Fibroblast of lung (primary cell): ENCODE measurements around the gene LDLRAD3. TPM values are rescaled to one million over a fixed set of nuclear protein-coding genes. Genes with fewer than 3 reads are reported as not detected.

ENCODE experiments used
- DNase-seq, 2 donors: peaks; one replicate each; pipeline versions ENCODE4 v3.0.0 to v3.0.0-alpha.2; 2010; ENCODE audit warnings: low read depth in 2 of 2
- H2AFZ ChIP-seq: 2 replicates; pipeline ENCODE4 v1.5.1; 2012; ENCODE audit warnings: low read length, control low read depth, inconsistent platforms
- H3K27ac ChIP-seq: 2 replicates; pipeline ENCODE4 v1.5.1; 2011; ENCODE audit warnings: low read length, control low read depth; ENCODE audit not compliant: insufficient read depth
- H3K27me3 ChIP-seq: 2 replicates; pipeline ENCODE4 v1.5.1; 2011; ENCODE audit warnings: mild to moderate bottlenecking, low read length; ENCODE audit not compliant: control insufficient read depth, insufficient read depth
- H3K36me3 ChIP-seq: 2 replicates; pipeline ENCODE4 v1.5.1; 2011; ENCODE audit warnings: low read length; ENCODE audit not compliant: control insufficient read depth, insufficient read depth
- H3K4me1 ChIP-seq: 2 replicates; pipeline ENCODE4 v1.5.1; 2011; ENCODE audit warnings: low read length; ENCODE audit not compliant: control insufficient read depth, insufficient read depth; ENCODE audit errors: extremely low read depth
- H3K4me2 ChIP-seq: 2 replicates; pipeline ENCODE4 v1.5.1; 2011; ENCODE audit warnings: low read length, control low read depth; ENCODE audit not compliant: insufficient read depth; ENCODE audit errors: extremely low read depth
- H3K4me3 ChIP-seq, 4 experiments: fragments of 200-600 bp in 1 of 4; sonication (generic) in 1 of 4; replicated peaks in 1 of 4; 2 replicates each; pipeline ENCODE4 v1.5.1; 2011 to 2016; ENCODE audit warnings: low read length in 4 of 4, low read depth in 3 of 4, mild to moderate bottlenecking in 3 of 4, control low read depth in 2 of 4, inconsistent platforms in 1 of 4, mixed read lengths in 1 of 4; ENCODE audit not compliant: insufficient read depth in 1 of 4; ENCODE audit errors: control extremely low read depth in 1 of 4
- H3K79me2 ChIP-seq: 2 replicates; pipeline ENCODE4 v1.5.1; 2012; ENCODE audit warnings: mild to moderate bottlenecking, low read length, inconsistent platforms; ENCODE audit not compliant: control insufficient read depth, insufficient read depth
- H3K9ac ChIP-seq: 2 replicates; pipeline ENCODE4 v1.5.1; 2011; ENCODE audit warnings: mild to moderate bottlenecking, low read length, control low read depth; ENCODE audit not compliant: insufficient read depth
- H3K9me3 ChIP-seq: 2 replicates; pipeline ENCODE4 v1.5.1; 2012; ENCODE audit warnings: low read depth, low read length; ENCODE audit not compliant: control insufficient read depth, insufficient read depth
- H4K20me1 ChIP-seq: 2 replicates; pipeline ENCODE4 v1.5.1; 2011; ENCODE audit warnings: low read length; ENCODE audit not compliant: control insufficient read depth, insufficient read depth; ENCODE audit errors: extremely low read depth
- CTCF ChIP-seq, 2 donors: IDR thresholded peaks in 1 of 2; conservative IDR thresholded peaks in 1 of 2; 1 replicate in 1 of 2; 2 replicates in 1 of 2; pipeline ENCODE4 v1.5.1; 2011 to 2012; ENCODE audit warnings: low read length in 2 of 2, control low read depth in 1 of 2, inconsistent platforms in 1 of 2, low read depth in 1 of 2, mild to moderate bottlenecking in 1 of 2
- EZH2 ChIP-seq: IDR thresholded peaks from 2 replicates; pipeline ENCODE4 v1.5.1; 2012; ENCODE audit warnings: low read length, control low read depth, mild to moderate bottlenecking; ENCODE audit errors: missing control alignments
- polyA plus RNA-seq, 2 donors: library from polyadenylated mRNA; depleted of rRNA in 1 of 2; stranded (reverse) in 1 of 2; unstranded in 1 of 2; fragments of >200 nt; gene quantifications; 2 replicates each; pipeline ENCODE4 v1.2.1, GENCODE V29; 2011 to 2012; ENCODE audit warnings: missing spikeins in 1 of 2
- total RNA-seq: library from RNA; depleted of rRNA; stranded (reverse); fragments of >200 nt; gene quantifications from 2 replicates; pipeline ENCODE4 v1.2.1, GENCODE V29; 2014

Gene LDLRAD3
- total and polyA plus RNA-seq, 2 donors (not counting 1 experiment from before 2014, with no cell fraction given) = 3.8 to 7.8 TPM

- TF ChIP-seq CTCF (conservative IDR thresholded peaks at IDR 0.05 in 1 of 2, IDR thresholded peaks at IDR 0.05 in 1 of 2; ENCODE audit: low read depth in 1 of 2, low read length in 2 of 2) = no peak
- TF ChIP-seq EZH2 = no peak
- no peak overlapping the region for H3K4me2 ChIP-seq
- no peaks in the 10 kb centered on the region for H3K36me3 ChIP-seq
- no peaks in the 10 kb centered on the region for H3K79me2 ChIP-seq
- no peaks in the 10 kb centered on the region for H4K20me1 ChIP-seq
- no peak overlapping the region for H3K4me3 ChIP-seq
- no peak overlapping the region for H3K9ac ChIP-seq
- H3K27ac ChIP-seq = no peak overlapping the region
- no peaks in the 10 kb centered on the region for H3K9me3 ChIP-seq
- DNase-seq = peak in 1 of 2 donors; percentile 36
- H2AFZ ChIP-seq = no peak overlapping the region
- no peaks in the 10 kb centered on the region for H3K27me3 ChIP-seq
- H3K4me1 ChIP-seq = peaks cover 5% of the 10 kb centered on the region
These were observed 221.9 kb downstream of the LDLRAD3 start for GRCh38 chr11:36165621-36166397.

GRCh38 chr11:36167073-36167472 lies 223.2 kb downstream of the LDLRAD3 start:
- TF ChIP-seq CTCF (conservative IDR thresholded peaks at IDR 0.05 in 1 of 2, IDR thresholded peaks at IDR 0.05 in 1 of 2; ENCODE audit: low read depth in 1 of 2, low read length in 2 of 2) = no peak
- TF ChIP-seq EZH2 = no peak
- Histone ChIP-seq H3K4me2 (no peak overlapping the region), H3K27me3 (no peaks in the 10 kb centered on the region), H3K9me3 (no peaks in the 10 kb centered on the region), H3K79me2 (no peaks in the 10 kb centered on the region), H4K20me1 (no peaks in the 10 kb centered on the region), H3K9ac (no peak overlapping the region), H3K27ac (no peak overlapping the region), H3K36me3 (no peaks in the 10 kb centered on the region), H3K4me3 (no peak overlapping the region), H3K4me1 (peaks cover 5% of the 10 kb centered on the region), H2AFZ (no peak overlapping the region)
- no peak for DNase-seq

- Histone ChIP-seq H3K9me3 (no peaks in the 10 kb centered on the region), H3K36me3 (no peaks in the 10 kb centered on the region), H3K4me1 (peaks cover 5% of the 10 kb centered on the region), H3K79me2 (no peaks in the 10 kb centered on the region), H4K20me1 (no peaks in the 10 kb centered on the region), H3K4me3 (no peak overlapping the region), H2AFZ (no peak overlapping the region), H3K4me2 (no peak overlapping the region), H3K27ac (no peak overlapping the region), H3K27me3 (no peaks in the 10 kb centered on the region), H3K9ac (no peak overlapping the region)
- no peak for DNase-seq
- no peak for TF ChIP-seq CTCF (conservative IDR thresholded peaks at IDR 0.05 in 1 of 2, IDR thresholded peaks at IDR 0.05 in 1 of 2; ENCODE audit: low read depth in 1 of 2, low read length in 2 of 2)
- no peak for TF ChIP-seq EZH2
These were observed 223.9 kb downstream of the LDLRAD3 start for GRCh38 chr11:36167729-36168128.
